ENCODE data around the gene EIF3I. TPM values are rescaled to one million over a fixed set of nuclear protein-coding genes. Genes with fewer than 3 reads are reported as not detected.
"Not testable (repeated sequence)": the region's sequence is repeated elsewhere in the genome, so short reads cannot be mapped to it uniquely, and the experiment has no call there.

The EIF3I gene
- total RNA-seq, 2 experiments from 2014 or later = 182 to 207 TPM

- Histone ChIP-seq H4K20me1 (ENCODE audit: insufficient read depth, low read length) (no peaks in the 10 kb centered on the region), H3K27ac (ENCODE audit: low read depth, low read length, poor library complexity, severe bottlenecking) (peak overlapping the region; percentile 99), H3K79me2 (ENCODE audit: insufficient read depth, low read depth, low read length) (peaks cover 93% of the 10 kb centered on the region), H3K4me1 (ENCODE audit: insufficient read depth, low read length, poor library complexity, severe bottlenecking) (peaks cover 87% of the 10 kb centered on the region), H2AFZ (ENCODE audit: low read length) (peak overlapping the region; percentile 2; the same call in 1 of the 2 replicates), H3K9me3 (ENCODE audit: low read length) (no peaks in the 10 kb centered on the region), H3K4me2 (ENCODE audit: low read length) (peak overlapping the region; percentile 83), H3K4me3 (ENCODE audit: low read depth, low read length, poor library complexity, severe bottlenecking) (peak overlapping the region; percentile 45), H3K36me3 (ENCODE audit: insufficient read depth, low read length) (peaks cover 14% of the 10 kb centered on the region; the same call in 1 of the 2 replicates), H3K9me2 (ENCODE audit: insufficient read depth, low read length) (no peaks in the 10 kb centered on the region)
- no TSS peak for BruUV-seq (replicated peaks)
- ChIA-PET POLR2A (interaction anchor here (0.5 to 9.6 kb wide), 6 partner anchors 6 to 88 kb away, joined by 3 to 79 read pairs (median 6); partner anchors contain the start of genes HDAC1, LCK and MARCKSL1), CTCF (ENCODE audit: unreplicated experiment) (interaction anchor here (1.3 kb wide), 1 partner anchor 65 kb away, joined by 3 read pairs; no protein-coding TSS in a partner anchor)
- intact Hi-C loops (cut with micrococcal nuclease; ENCODE audit: unreplicated experiment) = no loop called here
- DNase-seq (ENCODE audit: low spot score) = no peak
- no peak for TF ChIP-seq EZH2phosphoT487 (IDR thresholded peaks at IDR 0.05; ENCODE audit: borderline replicate concordance, low read depth, low read length)
- no peak for TF ChIP-seq CTCF (conservative IDR thresholded peaks at IDR 0.05; ENCODE audit: low read length)
Measured at GRCh38 chr1:32256473-32257226, 34.4 kb downstream of the EIF3I start.

- POLR2A ChIA-PET = interaction anchor here (6.4 kb wide), 1 partner anchor 7 kb away, joined by 79 read pairs; the partner anchor contains the start of gene LCK
- Histone ChIP-seq H3K9me3 (ENCODE audit: low read length) (no peaks in the 10 kb centered on the region), H3K4me3 (ENCODE audit: low read depth, low read length, poor library complexity, severe bottlenecking) (peak overlapping the region; percentile 45), H3K79me2 (ENCODE audit: insufficient read depth, low read depth, low read length) (peaks cover 87% of the 10 kb centered on the region), H2AFZ (ENCODE audit: low read length) (peak overlapping the region; percentile 2; the same call in 1 of the 2 replicates), H3K27ac (ENCODE audit: low read depth, low read length, poor library complexity, severe bottlenecking) (peak overlapping the region; percentile 99), H3K36me3 (ENCODE audit: insufficient read depth, low read length) (peaks cover 14% of the 10 kb centered on the region; the same call in 1 of the 2 replicates), H3K4me2 (ENCODE audit: low read length) (peak overlapping the region; percentile 83), H3K9me2 (ENCODE audit: insufficient read depth, low read length) (no peaks in the 10 kb centered on the region), H3K4me1 (ENCODE audit: insufficient read depth, low read length, poor library complexity, severe bottlenecking) (peaks cover 87% of the 10 kb centered on the region), H4K20me1 (ENCODE audit: insufficient read depth, low read length) (no peaks in the 10 kb centered on the region)
- intact Hi-C loops (cut with micrococcal nuclease; ENCODE audit: unreplicated experiment) = no loop called here
- BruUV-seq (replicated peaks) = no TSS peak
- CTCF ChIA-PET (ENCODE audit: unreplicated experiment) = no interaction called here
- no peak for DNase-seq (ENCODE audit: low spot score)
- no peak for TF ChIP-seq EZH2phosphoT487 (IDR thresholded peaks at IDR 0.05; ENCODE audit: borderline replicate concordance, low read depth, low read length)
- TF ChIP-seq CTCF (conservative IDR thresholded peaks at IDR 0.05; ENCODE audit: low read length) = no peak
Measured at GRCh38 chr1:32257227-32257508, 35.0 kb downstream of the EIF3I start.

GRCh38 chr1:32263236-32263593 is 41.0 kb downstream of the EIF3I start:
- intact Hi-C loops (cut with micrococcal nuclease; ENCODE audit: unreplicated experiment); CTCF ChIA-PET (ENCODE audit: unreplicated experiment); H2AFZ ChIP-seq (ENCODE audit: low read length); H4K20me1 ChIP-seq (ENCODE audit: insufficient read depth, low read length); H3K9me2 ChIP-seq (ENCODE audit: insufficient read depth, low read length); DNase-seq (ENCODE audit: low spot score); H3K9me3 ChIP-seq (ENCODE audit: low read length): not testable (repeated sequence)
- Histone ChIP-seq H3K27ac (ENCODE audit: low read depth, low read length, poor library complexity, severe bottlenecking) (peak overlapping the region; percentile 98), H3K4me2 (ENCODE audit: low read length) (peak overlapping the region; percentile 78), H3K36me3 (ENCODE audit: insufficient read depth, low read length) (peaks cover 17% of the 10 kb centered on the region), H3K4me3 (ENCODE audit: low read depth, low read length, poor library complexity, severe bottlenecking) (peak overlapping the region; percentile 40), H3K4me1 (ENCODE audit: insufficient read depth, low read length, poor library complexity, severe bottlenecking) (peaks cover 78% of the 10 kb centered on the region), H3K79me2 (ENCODE audit: insufficient read depth, low read depth, low read length) (peaks cover 56% of the 10 kb centered on the region; the same call in 1 of the 2 replicates)
- TSS peak; percentile 85 for BruUV-seq (replicated peaks)
- POLR2A ChIA-PET = interaction anchor here (0.7 to 6.4 kb wide), 3 partner anchors 9 to 27 kb away, joined by 5 to 79 read pairs (median 6); partner anchors contain the start of gene LCK
